RPMI7951 (cell line): ENCODE data around the gene ARRDC2. TPM values are rescaled to one million over a fixed set of nuclear protein-coding genes. Genes with fewer than 3 reads are reported as not detected.
"Not testable (repeated sequence)": the region's sequence is repeated elsewhere in the genome, so short reads cannot be mapped to it uniquely, and the experiment has no call there.

Experiments
- DNase-seq: peaks from one replicate; pipeline ENCODE4 v3.0.0-alpha.2; 2012; ENCODE audit warnings: low read depth
- total RNA-seq: library from RNA; depleted of rRNA; stranded (reverse); fragments of >200 nt; shearing (Covaris generic); gene quantifications from 2 replicates; pipeline ENCODE4 v1.2.3, GENCODE V29; 2014; rRNA removed

The ARRDC2 gene
- 8.8 and 11.3 TPM in 2 replicates for total RNA-seq

DNA sequence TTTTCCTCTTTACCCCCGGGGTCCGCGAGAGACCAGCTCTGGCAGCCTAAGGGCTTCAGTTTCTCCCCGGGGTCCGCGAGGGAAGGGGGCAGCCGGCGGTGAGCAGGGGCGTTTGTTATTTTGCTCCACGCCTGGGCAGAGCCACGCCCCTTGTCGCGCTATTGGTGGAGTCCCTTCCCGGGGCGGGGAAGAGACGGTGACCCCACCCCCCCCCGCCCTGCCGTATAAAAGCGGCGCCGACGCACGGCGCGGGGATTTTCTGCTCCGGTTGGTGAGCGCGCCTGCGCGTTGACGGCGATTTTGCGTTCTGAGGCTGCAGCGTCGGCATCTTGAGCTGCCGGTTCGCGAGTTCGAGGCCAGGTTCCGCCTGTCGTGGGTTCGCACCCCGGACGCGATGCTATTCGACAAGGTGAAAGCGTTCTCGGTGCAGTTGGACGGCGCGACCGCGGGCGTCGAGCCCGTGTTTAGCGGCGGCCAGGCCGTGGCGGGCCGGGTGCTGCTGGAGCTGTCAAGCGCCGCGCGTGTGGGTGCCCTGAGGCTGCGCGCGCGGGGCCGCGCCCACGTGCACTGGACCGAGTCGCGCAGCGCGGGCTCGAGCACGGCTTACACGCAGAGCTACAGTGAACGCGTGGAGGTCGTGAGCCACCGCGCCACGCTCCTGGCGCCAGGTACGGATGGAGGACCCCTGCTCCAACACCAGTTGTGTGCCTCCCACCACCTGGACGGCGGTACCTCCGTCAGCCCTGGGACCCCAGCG, at the start of gene ARRDC2:
TSS of gene ARRDC2 (plus strand) at position 254 of the 757 bp plus-strand sequence. CDS start at position 395, 141 bp downstream.
- DNase-seq: peak; percentile 86

DNA sequence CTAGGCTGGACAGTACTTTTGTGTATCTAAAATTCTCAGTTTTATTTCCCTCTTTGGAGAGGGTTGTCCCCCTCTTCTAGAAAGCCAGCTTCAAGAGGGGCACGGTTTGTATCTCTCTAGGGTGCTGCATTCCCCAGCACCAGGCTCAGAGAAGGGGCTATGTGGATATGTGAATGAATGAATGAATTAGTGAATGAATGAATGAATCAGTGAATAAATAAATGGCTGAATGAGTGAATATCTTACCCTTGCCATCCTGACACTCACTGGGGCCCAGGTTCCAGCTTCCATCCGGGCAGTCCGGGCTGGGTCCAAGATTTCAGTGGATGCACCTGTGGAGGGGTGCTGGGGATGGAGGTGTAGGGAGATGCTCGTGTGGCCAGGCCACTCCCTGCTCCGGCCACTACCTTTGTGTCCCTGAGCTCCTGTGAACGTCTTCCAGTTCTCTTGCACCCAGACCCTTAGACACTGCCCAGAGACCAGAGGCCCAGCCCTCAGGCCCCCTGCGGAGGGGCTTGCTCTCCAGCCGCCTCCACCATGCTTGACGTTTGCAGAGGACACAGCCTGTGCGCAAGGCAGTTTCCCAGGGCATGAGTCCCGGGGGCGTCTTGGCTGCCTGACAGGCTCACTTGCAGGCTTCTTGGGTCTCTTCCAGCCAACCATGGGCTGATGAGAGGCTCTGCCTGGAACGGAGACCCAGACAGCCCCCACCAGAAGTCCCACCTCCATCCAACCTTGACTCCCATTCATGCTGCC, 43.9 kb upstream of the ARRDC2 start:
- DNase-seq: no peak

DNA sequence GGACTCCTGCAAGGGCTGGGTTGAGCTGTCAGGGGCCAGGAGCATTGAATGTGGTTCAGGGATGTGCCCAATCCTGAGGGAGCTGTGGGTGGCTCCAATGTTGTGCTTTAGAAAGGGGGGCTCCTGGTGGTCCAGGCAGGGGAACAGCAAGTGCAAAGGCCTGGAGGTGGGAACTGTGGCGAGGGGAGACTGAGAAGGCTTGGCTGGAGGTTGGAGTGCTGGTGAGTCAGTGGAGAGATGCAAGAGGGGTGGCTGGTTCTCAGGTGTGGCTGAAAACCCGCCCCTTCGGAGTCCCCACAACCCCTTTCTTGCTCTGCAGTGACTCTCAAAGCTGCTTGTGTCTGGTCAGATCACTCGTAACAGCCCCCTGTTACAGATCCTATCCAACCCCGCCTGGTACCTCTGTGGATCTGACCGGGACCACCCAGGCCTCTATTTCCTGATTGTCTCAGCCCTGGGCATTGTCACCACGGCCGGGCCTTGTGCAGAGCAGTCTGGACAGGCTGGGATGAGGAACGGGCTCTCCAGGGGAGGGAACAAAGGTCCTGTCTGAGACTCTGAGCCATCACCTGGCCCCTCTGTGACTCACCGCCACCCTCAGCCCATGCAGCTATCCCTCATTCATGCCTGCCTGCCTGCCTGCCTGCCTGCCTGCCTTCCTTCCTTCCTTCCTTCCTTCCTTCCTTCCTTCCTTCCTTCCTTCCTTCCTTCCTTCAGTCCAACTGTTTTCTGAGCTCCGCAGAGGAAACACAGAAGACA, 42.4 kb upstream of the ARRDC2 start:
- DNase-seq: no peak

GRCh38 chr19:17966129-17966483, 41.9 kb upstream of the ARRDC2 start:
- DNase-seq: no peak

GRCh38 chr19:17966550-17967256, 41.3 kb upstream of the ARRDC2 start, which contains the start of gene KCNN1:
Gene KCNN1 (plus strand): TSS chr19:17967107. CDS start chr19:17973889, 6,782 bp downstream.
- DNase-seq: no peak

DNA sequence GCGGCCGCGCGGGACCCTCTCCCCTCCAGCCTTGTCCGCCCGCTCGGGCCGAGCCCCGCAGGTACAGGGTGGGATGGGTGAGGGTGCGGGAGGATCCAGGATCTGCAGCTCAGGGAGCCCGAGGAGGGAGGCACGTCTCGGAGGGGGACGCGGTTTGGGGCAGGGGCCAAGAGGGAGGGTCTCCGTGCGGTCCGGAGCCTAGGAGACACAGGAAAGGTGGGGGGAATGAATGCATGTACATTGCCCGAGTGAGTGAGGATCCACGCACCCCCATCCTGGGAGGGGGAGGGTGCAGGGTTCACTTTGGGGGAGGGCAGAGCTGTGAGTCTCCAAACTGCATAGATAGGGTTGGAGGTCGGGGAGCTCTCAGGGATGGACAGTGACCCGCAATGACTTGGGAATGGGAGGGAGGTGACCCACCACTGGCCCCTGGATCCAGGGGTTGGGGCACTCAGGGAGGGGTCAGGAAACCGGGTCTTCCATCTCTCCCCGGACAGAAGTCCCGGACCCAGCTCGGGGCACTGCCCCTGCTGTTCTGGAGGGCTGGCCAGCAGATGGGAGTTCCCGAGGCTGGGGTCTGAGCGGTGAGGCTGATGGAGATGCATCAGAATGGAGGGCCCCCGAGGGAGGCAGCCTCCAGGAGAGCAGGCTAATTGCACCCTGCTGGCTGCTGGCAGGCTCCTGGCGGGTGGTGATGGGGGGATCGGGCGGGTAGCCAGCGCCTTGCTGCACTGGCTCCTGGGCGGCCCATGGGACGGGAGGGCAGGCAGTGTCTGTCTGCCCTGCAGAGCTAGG, 40.5 kb upstream of the ARRDC2 start:
- no peak for DNase-seq

DNA sequence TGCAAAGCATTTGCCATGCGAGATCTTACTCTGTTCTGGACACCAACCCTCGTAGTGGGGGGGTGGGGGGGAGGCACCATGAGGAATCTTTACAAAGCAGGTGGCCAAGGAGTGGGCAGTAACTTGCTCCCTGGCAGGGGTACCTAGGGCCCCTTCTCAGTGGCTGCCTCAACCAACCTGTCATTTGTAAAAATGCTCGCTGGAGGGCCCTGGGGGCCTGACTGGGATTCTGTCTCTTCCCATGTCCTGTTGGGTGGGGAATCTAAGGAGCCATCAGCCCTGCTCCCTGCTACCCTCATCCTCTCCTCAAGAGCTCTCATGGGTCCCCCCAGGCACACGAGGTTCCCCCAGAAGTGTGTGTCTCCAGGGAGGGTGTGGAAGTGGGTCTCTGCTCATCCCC, 39.6 kb upstream of the ARRDC2 start:
- no peak for DNase-seq

GRCh38 chr19:17969096-17969792, 38.7 kb upstream of the ARRDC2 start:
- DNase-seq: no peak

- DNase-seq: no peak
These were observed 35.7 kb upstream of the ARRDC2 start for GRCh38 chr19:17972230-17972629.

- no peak for DNase-seq
These were observed 34.2 kb upstream of the ARRDC2 start for GRCh38 chr19:17973759-17974158.

DNA sequence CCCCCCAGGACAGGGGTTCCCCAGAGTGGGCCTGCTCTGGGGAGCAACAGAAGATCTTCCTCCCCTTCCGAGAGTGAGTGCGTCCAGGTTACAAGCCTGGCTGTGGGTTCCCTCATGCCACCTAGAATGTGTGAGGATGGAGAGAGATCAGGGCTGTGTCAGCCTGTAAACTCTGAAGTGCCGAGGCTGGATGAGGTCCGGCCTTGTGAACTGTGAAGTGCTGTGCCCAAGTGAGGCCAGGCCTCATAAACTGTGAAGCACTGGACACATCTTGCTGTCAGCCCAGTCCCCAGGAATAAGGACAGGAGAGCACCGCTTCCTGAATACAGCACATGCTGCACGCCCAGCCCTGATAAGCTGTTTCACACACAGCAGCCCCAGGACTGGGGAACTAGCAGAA, 33.4 kb upstream of the ARRDC2 start:
- DNase-seq: no peak

DNA sequence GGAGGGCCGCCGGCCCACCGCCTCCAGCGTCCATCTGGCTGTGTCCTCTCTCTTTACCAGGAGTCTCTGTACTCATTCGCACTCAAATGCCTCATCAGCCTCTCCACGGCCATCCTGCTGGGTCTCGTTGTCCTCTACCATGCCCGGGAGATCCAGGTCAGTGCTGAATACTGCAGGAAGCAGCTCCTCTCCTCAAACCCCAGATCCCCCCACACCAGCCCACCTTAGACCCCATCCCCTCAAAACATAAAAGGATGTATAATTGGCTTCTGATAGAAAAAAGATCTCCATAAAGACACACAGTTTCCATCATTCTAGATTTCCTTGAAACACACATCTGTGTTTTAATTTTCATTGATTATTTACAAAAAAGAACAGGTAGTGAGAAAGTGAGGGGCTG, 32.9 kb upstream of the ARRDC2 start:
- no peak for DNase-seq

DNA sequence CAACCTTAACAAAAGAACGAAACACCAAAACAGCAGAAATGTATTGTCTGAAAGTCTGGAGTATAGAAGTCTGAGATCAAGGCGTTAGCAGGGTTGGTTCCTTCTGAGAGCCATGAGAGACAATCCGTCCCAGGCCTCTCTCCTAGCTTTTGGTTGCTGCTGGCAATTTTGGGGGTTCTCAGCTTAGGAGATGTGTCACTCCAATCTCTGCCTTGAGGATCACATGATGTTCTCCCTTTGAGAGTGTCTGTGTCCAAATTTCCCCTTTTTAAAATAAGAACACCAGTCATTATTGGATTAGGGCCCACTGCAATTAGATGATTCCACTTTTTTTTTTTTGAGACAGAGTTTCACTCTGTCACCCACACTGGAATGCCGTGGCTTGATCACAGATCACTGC, 30.9 kb upstream of the ARRDC2 start:
- no peak for DNase-seq

- DNase-seq: no peak
These were observed 30.5 kb upstream of the ARRDC2 start for GRCh38 chr19:17977488-17977887.

- no peak for DNase-seq
These were observed 26.4 kb upstream of the ARRDC2 start for GRCh38 chr19:17981611-17982010.

DNA sequence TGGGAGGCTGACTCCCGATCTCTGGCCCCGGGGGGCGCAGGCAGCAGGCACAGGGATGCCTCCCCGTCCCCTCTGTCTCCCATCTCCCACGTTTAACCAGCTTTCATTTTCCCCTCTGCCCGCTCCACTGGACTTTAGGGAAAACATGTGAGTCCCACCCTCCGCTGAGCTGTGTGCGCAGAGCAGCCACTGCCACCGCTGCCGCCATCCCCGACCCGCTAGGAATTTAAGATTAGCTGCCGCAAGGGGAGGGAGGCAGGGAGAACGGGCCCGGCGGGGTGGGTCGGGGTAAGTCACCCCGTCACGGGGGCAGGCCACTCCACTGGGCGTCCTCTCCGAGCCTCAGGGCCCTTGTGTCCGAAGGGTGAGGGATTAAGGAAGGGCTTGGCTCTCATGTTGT, 25.5 kb upstream of the ARRDC2 start:
- no peak for DNase-seq

DNA sequence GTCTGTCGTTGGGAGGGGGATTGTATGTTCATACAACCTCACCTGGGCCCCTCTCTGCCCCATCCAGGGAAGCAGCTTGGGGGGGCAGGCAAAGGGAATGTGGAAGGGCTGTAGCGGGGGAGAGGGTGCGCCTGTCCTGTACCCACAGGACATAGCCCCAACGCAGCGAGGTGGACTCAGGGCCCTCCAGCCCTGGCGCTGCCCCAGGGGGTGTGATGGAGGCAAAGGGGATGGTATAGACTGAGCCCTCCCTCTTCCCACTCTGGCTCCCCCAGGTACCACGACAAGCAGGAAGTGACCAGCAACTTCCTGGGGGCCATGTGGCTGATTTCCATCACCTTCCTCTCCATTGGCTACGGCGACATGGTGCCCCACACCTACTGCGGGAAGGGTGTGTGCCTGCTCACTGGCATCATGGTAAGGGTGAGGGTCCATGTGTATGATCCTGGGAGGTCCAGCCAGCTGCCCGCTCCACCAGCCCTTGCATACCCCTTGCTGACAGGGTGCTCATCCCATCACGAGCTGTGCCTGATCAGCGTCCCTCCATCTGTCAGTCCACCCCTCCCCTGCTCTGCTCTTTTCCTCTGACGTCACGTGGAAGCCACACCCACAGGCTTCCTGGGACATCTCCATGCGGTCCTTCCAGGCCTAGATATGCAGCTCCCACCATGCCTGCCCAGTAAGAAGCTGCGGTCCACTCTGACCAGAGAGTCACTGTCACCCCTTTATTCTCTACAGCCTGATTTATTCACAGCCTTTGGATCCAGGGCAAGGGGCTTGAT, 22.7 kb upstream of the ARRDC2 start:
- DNase-seq: peak; percentile 14

GRCh38 chr19:17986569-17986968, 21.4 kb upstream of the ARRDC2 start:
- not testable (repeated sequence) for DNase-seq

GRCh38 chr19:17988161-17988560, 19.8 kb upstream of the ARRDC2 start:
- DNase-seq: no peak
